Measurements from ENCODE around the gene MLXIPL. TPM values are rescaled to one million over a fixed set of nuclear protein-coding genes. Genes with fewer than 3 reads are reported as not detected.

MLXIPL gene
- total and polyA plus RNA-seq, 2 of the 8 experiments (the other 6 are each of a cell fraction or from before 2014, with no cell fraction given): 9.4 to 10.6 TPM

DNA sequence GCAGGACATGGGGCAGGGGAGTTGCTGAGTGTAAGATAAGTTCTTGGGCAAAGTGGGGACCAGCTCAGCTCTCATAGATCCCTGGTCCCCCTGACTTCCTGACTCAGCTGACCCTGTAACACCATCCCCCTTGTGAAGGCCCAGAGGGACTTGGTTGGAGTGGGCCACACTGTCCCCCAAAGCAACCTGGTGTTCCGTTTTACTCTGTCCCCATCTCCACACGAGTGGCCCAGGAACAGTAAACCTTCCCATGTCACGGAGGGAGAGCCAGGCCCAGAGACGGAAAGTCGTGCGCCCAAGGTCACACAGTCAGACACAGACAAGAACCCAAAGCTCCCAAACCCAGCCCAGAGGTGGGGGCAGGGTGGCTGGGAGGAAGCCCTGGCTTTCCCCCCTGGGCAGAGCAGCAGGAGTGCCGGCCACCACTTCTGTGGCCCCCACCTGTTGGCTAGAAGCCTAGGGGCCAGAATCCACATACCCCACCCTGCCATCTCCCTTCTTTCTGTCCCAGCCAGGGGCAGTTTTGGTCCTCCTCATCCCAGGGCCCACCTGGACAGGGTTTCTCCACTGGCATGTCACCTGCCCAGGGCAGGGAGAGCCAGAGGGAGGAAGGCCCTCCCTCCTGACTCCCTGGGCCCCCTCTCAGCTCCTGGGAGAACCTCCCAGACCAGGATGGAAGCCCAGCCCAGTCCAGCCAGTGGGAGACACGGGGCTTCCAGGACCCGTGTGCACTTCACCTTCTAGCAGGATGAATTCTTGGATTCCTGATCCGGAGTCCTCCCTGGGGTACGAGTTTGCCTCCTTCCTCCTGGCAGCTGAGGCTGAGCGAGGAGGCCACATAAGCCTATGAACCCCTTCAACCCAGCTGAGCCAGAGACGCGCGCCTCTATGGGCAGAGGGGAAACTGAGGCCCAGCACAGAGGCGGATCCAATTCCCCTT, 22.7 kb upstream of the MLXIPL start:
- peaks cover 8% of the 10 kb centered on the region; the same call in 1 of the 2 replicates for H3K23me2 ChIP-seq (ENCODE audit: low read depth, low read length)
- peak overlapping the region; percentile 46 to 87 for H3K4me2 ChIP-seq (ENCODE audit: insufficient read depth in 1 of 2, low read depth in 2 of 2, low read length in 2 of 2)
- H3K79me1 ChIP-seq (ENCODE audit: low read depth, low read length): no peaks in the 10 kb centered on the region
- no peak for FAIRE-seq
- peak overlapping the region; percentile 84 for H4K91ac ChIP-seq (replicated peaks; ENCODE audit: insufficient read length, low read length)
- H3K36me3 ChIP-seq (ENCODE audit: control insufficient read depth in 2 of 4, insufficient read depth in 4 of 4, low read length in 3 of 4): no peaks in the 10 kb centered on the region
- 45% methylated on average over 16 of the region's 16 CpGs; no CpG with 5 or more reads in 1 of the 2 experiments for WGBS, 2 experiments (ENCODE audit: extremely low coverage in 1 of 2, insufficient coverage in 1 of 2, insufficient read length in 1 of 2, insufficient replicate concordance in 2 of 2, low coverage in 1 of 2, low lambda C conversion rate in 2 of 2, missing lambda C conversion rate in 1 of 2)
- no peak overlapping the region for H2AK5ac ChIP-seq (ENCODE audit: low read depth, low read length)
- peak overlapping the region; percentile 16; the same call in 1 of the 2 replicates for H2AFZ ChIP-seq (ENCODE audit: low read length)
- no peaks in the 10 kb centered on the region for H3K9me3 ChIP-seq (ENCODE audit: insufficient read depth in 2 of 2, low read depth in 1 of 2, low read length in 1 of 2)
- no peak overlapping the region; a peak in 2 of 7 replicates for H3K9ac ChIP-seq (replicated peaks in 1 of 4; ENCODE audit: extremely low read depth in 1 of 4, low read depth in 3 of 4, low read length in 3 of 4)
- H3K79me2 ChIP-seq (ENCODE audit: control insufficient read depth in 1 of 2, insufficient read depth in 2 of 2, low read length in 2 of 2): no peaks in the 10 kb centered on the region
- H4K8ac ChIP-seq (ENCODE audit: extremely low read depth, insufficient read depth, low read length): peak overlapping the region; percentile 73
- no peak overlapping the region for H4K5ac ChIP-seq (ENCODE audit: insufficient read length, low read depth, low read length)
- H2BK5ac ChIP-seq (ENCODE audit: low read depth, low read length): no peak overlapping the region; the same call in 1 of the 2 replicates
- TF ChIP-seq ASH2L (IDR thresholded peaks at IDR 0.05; ENCODE audit: low read length) (peak; percentile 10), POLR2A (IDR thresholded peaks at IDR 0.05; ENCODE audit: control extremely low read depth in 1 of 2, low read depth in 2 of 2, low read length in 2 of 2) (no peak)
- H2BK120ac ChIP-seq (replicated peaks; ENCODE audit: low read depth, low read length): no peak overlapping the region
- DNase-seq (ENCODE audit: low read depth in 1 of 2, low spot score in 2 of 2): no peak
- H2BK20ac ChIP-seq (ENCODE audit: low read length): peak overlapping the region; percentile 48; the same call in 1 of the 2 replicates
- H3K56ac ChIP-seq (replicated peaks; ENCODE audit: insufficient read length, low read depth, low read length): no peak overlapping the region
- H3K27me3 ChIP-seq (replicated peaks in 1 of 4; ENCODE audit: control insufficient read depth in 3 of 4, extremely low read depth in 1 of 4, insufficient read depth in 3 of 4, low read length in 3 of 4): peaks cover 0 to 30% (median 25%) of the 10 kb centered on the region in 4 experiments; a peak in 6 of 7 replicates
- H3K23ac ChIP-seq (ENCODE audit: insufficient read length): no peak overlapping the region
- H2BK12ac ChIP-seq (ENCODE audit: low read depth, low read length): peak overlapping the region; percentile 81; the same call in 1 of the 2 replicates
- no peaks in the 10 kb centered on the region for H4K20me1 ChIP-seq (replicated peaks in 1 of 2; ENCODE audit: control insufficient read depth in 1 of 2, insufficient read depth in 2 of 2, low read length in 2 of 2)
- no peak overlapping the region for H3K14ac ChIP-seq (ENCODE audit: insufficient read length)
- CTCF ChIA-PET (ENCODE audit: partially characterized antibody): interaction anchor here (0.7 to 8.4 kb wide), 10 partner anchors 18 to 79 kb away, joined by 3 to 86 read pairs (median 4); no protein-coding TSS in a partner anchor
- no peak overlapping the region for H3K4ac ChIP-seq (replicated peaks; ENCODE audit: insufficient read length, low read depth, low read length)
- H3K4me1 ChIP-seq (replicated peaks in 1 of 4; ENCODE audit: control insufficient read depth in 3 of 4, insufficient read depth in 4 of 4, low read length in 3 of 4): peaks cover 0 to 14% (median 7%) of the 10 kb centered on the region in 4 experiments; a peak in 6 of 7 replicates
- H3K27ac ChIP-seq (ENCODE audit: low read depth, low read length): no peak overlapping the region
- peak overlapping the region; percentile 28 to 72 (median 38); a peak in 7 of 8 replicates for H3K4me3 ChIP-seq (ENCODE audit: extremely low read depth in 1 of 4, insufficient read depth in 2 of 4, low read depth in 3 of 4, low read length in 4 of 4)
- POLR2A ChIA-PET (ENCODE audit: partially characterized antibody): interaction anchor here (1.0 to 1.9 kb wide), 6 partner anchors 10 to 96 kb away, joined by 3 to 5 read pairs (median 4); no protein-coding TSS in a partner anchor
- H3K18ac ChIP-seq (ENCODE audit: extremely low read depth, low read length): peak overlapping the region; percentile 60
- H2BK15ac ChIP-seq (ENCODE audit: low read length): peak overlapping the region; percentile 81
